Measurements from ENCODE around the gene CCL3.

DNA sequence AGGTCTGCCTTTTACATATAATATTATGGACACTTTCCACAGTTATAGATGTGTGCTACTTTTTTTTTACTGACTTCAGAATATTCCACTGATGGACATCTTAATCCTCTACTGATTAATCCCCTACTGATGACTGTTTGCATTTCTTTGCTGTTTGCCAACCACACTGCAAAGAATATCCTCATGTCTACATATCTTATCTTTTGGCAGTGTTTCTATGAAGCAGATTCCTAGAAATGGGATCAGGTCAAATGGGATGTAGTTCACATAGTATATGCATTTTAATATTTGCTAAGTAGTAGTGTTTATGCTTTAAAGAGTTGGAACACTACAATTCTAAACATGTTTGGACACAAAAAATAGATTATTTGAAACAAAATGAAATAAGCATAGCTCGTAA is 3.2 kb downstream of the CCL3 start:
- TF ChIP-seq, protein P1, sequence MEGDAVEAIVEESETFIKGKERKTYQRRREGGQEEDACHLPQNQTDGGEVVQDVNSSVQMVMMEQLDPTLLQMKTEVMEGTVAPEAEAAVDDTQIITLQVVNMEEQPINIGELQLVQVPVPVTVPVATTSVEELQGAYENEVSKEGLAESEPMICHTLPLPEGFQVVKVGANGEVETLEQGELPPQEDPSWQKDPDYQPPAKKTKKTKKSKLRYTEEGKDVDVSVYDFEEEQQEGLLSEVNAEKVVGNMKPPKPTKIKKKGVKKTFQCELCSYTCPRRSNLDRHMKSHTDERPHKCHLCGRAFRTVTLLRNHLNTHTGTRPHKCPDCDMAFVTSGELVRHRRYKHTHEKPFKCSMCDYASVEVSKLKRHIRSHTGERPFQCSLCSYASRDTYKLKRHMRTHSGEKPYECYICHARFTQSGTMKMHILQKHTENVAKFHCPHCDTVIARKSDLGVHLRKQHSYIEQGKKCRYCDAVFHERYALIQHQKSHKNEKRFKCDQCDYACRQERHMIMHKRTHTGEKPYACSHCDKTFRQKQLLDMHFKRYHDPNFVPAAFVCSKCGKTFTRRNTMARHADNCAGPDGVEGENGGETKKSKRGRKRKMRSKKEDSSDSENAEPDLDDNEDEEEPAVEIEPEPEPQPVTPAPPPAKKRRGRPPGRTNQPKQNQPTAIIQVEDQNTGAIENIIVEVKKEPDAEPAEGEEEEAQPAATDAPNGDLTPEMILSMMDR (IDR thresholded peaks at IDR 0.05; ENCODE audit: extremely low read depth in 1 of 2, insufficient read depth in 1 of 2, low read depth in 1 of 2, low read length in 2 of 2) = no peak
- TF ChIP-seq POLR2A (IDR thresholded peaks at IDR 0.05; ENCODE audit: low read depth, low read length) (no peak), FOS (IDR thresholded peaks at IDR 0.05; ENCODE audit: borderline replicate concordance, insufficient read depth, low read length) (no peak)
